ENCODE data around the gene IGHMBP2.
A peak's percentile ranks its signal among the peaks of the same experiment; 100 is the strongest.

IGHMBP2 gene

DNA sequence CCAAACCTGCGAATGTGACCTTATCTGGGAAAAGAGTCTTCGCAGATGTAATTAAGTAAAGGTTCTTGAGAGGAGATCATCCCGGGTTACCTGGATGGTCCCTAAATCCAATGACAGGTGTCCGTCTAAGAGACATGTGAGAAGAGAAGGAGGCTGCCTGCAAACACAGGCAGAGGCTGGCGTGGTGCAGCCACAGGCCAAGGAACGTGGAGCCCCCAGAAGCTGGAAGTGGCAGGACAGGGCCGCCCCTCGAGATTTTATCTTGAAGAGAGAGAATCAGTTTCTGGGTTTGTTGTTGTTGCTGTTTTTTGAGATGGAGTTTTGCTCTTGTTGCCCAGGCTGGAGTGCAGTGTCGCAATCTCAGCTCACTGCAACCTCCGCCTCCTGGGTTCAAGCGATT lies 43.5 kb downstream of the IGHMBP2 start:
- whole genome bisulfite sequencing: 75% methylated on average over 11 of the region's 11 CpGs
- Histone ChIP-seq H3K27me3 (ENCODE audit: control insufficient read depth in 1 of 2, insufficient read depth in 1 of 2, low read length in 2 of 2) (peaks cover 0 to 11% of the 10 kb centered on the region in 2 experiments), H3K9ac (ENCODE audit: low read length) (peak overlapping the region; percentile 83), H3K79me1 (replicated peaks; ENCODE audit: low read length, poor library complexity, severe bottlenecking) (no peaks in the 10 kb centered on the region), H3K4me1 (ENCODE audit: control insufficient read depth, insufficient read depth, low read depth, low read length) (peaks cover 5% of the 10 kb centered on the region), H3K27ac (ENCODE audit: low read length, poor library complexity, severe bottlenecking) (no peak overlapping the region), H3K23ac (ENCODE audit: low read length in 2 of 2) (no peak overlapping the region), H3K4me3 (ENCODE audit: insufficient read depth in 1 of 2, low read depth in 1 of 2, low read length in 2 of 2) (no peak overlapping the region), H2BK5ac (ENCODE audit: low read depth, low read length, poor library complexity, severe bottlenecking) (no peak overlapping the region), H3K9me3 (ENCODE audit: control insufficient read depth, low read length) (no peaks in the 10 kb centered on the region), H3K4me2 (ENCODE audit: low read length, poor library complexity, severe bottlenecking) (no peak overlapping the region), H3K18ac (ENCODE audit: low read depth in 1 of 2, low read length in 2 of 2) (no peak overlapping the region), H3K36me3 (ENCODE audit: control insufficient read depth in 1 of 2, insufficient read depth in 2 of 2, low read depth in 1 of 2, low read length in 2 of 2) (peaks cover 0 to 3% of the 10 kb centered on the region in 2 experiments), H2BK120ac (ENCODE audit: low read depth, low read length) (no peak overlapping the region), H3K14ac (ENCODE audit: low read length in 2 of 2) (no peak overlapping the region), H4K8ac (ENCODE audit: low read length) (no peak overlapping the region), H2BK15ac (ENCODE audit: low read depth, poor library complexity, severe bottlenecking) (no peak overlapping the region), H4K91ac (ENCODE audit: low read length) (no peak overlapping the region), H2AFZ (ENCODE audit: low read depth, low read length) (no peak overlapping the region), H2AK5ac (ENCODE audit: low read length, severe bottlenecking) (no peak overlapping the region), H2BK12ac (ENCODE audit: low read length in 2 of 2) (no peak overlapping the region), H3K4ac (ENCODE audit: low read depth in 1 of 2, low read length in 2 of 2) (no peak overlapping the region)
- no peak for DNase-seq

DNA sequence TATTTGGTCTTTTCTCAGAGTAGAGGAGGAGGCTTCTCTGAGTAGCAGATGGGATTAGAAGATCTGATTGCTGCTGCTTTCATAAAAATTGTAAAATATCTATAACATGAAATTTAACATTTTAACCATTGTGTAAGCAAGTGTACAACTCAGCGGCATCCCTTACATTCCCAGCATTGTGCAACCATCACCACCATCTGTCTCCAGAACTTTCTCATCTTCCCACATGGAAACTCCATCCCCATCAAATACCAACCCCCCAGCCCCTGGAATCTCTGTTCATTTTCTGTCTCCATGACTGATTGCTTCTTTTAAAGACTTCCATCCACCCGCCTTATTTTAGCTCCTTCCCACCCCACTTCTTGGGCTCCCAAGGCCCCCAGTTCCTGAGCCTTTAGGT lies 44.8 kb downstream of the IGHMBP2 start:
- Histone ChIP-seq H2BK15ac (ENCODE audit: low read depth, poor library complexity, severe bottlenecking) (no peak overlapping the region), H3K9me3 (ENCODE audit: control insufficient read depth, low read length) (no peaks in the 10 kb centered on the region), H3K18ac (ENCODE audit: low read depth in 1 of 2, low read length in 2 of 2) (no peak overlapping the region), H3K4me3 (ENCODE audit: insufficient read depth in 1 of 2, low read depth in 1 of 2, low read length in 2 of 2) (no peak overlapping the region), H3K4me1 (ENCODE audit: control insufficient read depth, insufficient read depth, low read depth, low read length) (peaks cover 5% of the 10 kb centered on the region), H3K23ac (ENCODE audit: low read length in 2 of 2) (no peak overlapping the region), H2BK5ac (ENCODE audit: low read depth, low read length, poor library complexity, severe bottlenecking) (no peak overlapping the region), H3K27ac (ENCODE audit: low read length, poor library complexity, severe bottlenecking) (no peak overlapping the region), H3K27me3 (ENCODE audit: control insufficient read depth in 1 of 2, insufficient read depth in 1 of 2, low read length in 2 of 2) (peaks cover 0 to 11% of the 10 kb centered on the region in 2 experiments), H3K4ac (ENCODE audit: low read depth in 1 of 2, low read length in 2 of 2) (no peak overlapping the region), H3K79me1 (replicated peaks; ENCODE audit: low read length, poor library complexity, severe bottlenecking) (no peaks in the 10 kb centered on the region), H3K14ac (ENCODE audit: low read length in 2 of 2) (no peak overlapping the region), H2AK5ac (ENCODE audit: low read length, severe bottlenecking) (no peak overlapping the region), H4K8ac (ENCODE audit: low read length) (no peak overlapping the region), H3K9ac (ENCODE audit: low read length) (no peak overlapping the region), H3K4me2 (ENCODE audit: low read length, poor library complexity, severe bottlenecking) (no peak overlapping the region), H3K36me3 (ENCODE audit: control insufficient read depth in 1 of 2, insufficient read depth in 2 of 2, low read depth in 1 of 2, low read length in 2 of 2) (no peaks in the 10 kb centered on the region), H2AFZ (ENCODE audit: low read depth, low read length) (no peak overlapping the region), H4K91ac (ENCODE audit: low read length) (no peak overlapping the region), H2BK120ac (ENCODE audit: low read depth, low read length) (no peak overlapping the region), H2BK12ac (ENCODE audit: low read length in 2 of 2) (no peak overlapping the region)
- peak; percentile 32 for DNase-seq
- WGBS: 99% methylated on average over 1 of the region's 2 CpGs

DNA sequence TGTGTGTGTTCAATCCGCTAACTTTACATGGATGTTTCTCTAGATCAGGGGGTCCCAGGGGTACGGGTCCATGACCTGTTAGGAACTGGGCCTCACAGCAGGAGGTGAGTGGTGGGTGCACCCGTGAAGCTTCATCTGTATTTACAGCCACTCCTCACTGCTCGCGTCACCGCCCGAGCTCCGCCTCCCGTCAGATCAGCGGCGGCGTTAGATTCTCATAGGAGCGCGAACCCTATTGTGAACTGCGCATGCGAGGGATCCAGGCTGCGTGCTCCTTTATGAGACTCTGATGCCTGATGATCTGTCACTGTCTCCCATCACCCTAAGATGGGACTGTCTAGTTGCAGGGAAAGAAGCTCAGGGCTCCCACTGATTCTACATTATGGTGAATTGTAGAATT lies 45.2 kb downstream of the IGHMBP2 start:
- H2BK120ac ChIP-seq (ENCODE audit: low read depth, low read length): no peak overlapping the region
- no peaks in the 10 kb centered on the region for H3K36me3 ChIP-seq (ENCODE audit: control insufficient read depth in 1 of 2, insufficient read depth in 2 of 2, low read depth in 1 of 2, low read length in 2 of 2)
- H3K9ac ChIP-seq (ENCODE audit: low read length): no peak overlapping the region
- H4K91ac ChIP-seq (ENCODE audit: low read length): no peak overlapping the region
- H3K79me1 ChIP-seq (replicated peaks; ENCODE audit: low read length, poor library complexity, severe bottlenecking): no peaks in the 10 kb centered on the region
- H3K4ac ChIP-seq (ENCODE audit: low read depth in 1 of 2, low read length in 2 of 2): no peak overlapping the region
- H3K27ac ChIP-seq (ENCODE audit: low read length, poor library complexity, severe bottlenecking): no peak overlapping the region
- peaks cover 5% of the 10 kb centered on the region for H3K4me1 ChIP-seq (ENCODE audit: control insufficient read depth, insufficient read depth, low read depth, low read length)
- H3K27me3 ChIP-seq (ENCODE audit: control insufficient read depth in 1 of 2, insufficient read depth in 1 of 2, low read length in 2 of 2): peaks cover 0 to 11% of the 10 kb centered on the region in 2 experiments
- H3K14ac ChIP-seq (ENCODE audit: low read length in 2 of 2): no peak overlapping the region
- H2AFZ ChIP-seq (ENCODE audit: low read depth, low read length): no peak overlapping the region
- H3K4me2 ChIP-seq (ENCODE audit: low read length, poor library complexity, severe bottlenecking): no peak overlapping the region
- no peak overlapping the region for H2AK5ac ChIP-seq (ENCODE audit: low read length, severe bottlenecking)
- H2BK12ac ChIP-seq (ENCODE audit: low read length in 2 of 2): no peak overlapping the region
- H3K9me3 ChIP-seq (ENCODE audit: control insufficient read depth, low read length): no peaks in the 10 kb centered on the region
- H4K8ac ChIP-seq (ENCODE audit: low read length): no peak overlapping the region
- H2BK5ac ChIP-seq (ENCODE audit: low read depth, low read length, poor library complexity, severe bottlenecking): no peak overlapping the region
- DNase-seq: no peak
- H3K23ac ChIP-seq (ENCODE audit: low read length in 2 of 2): no peak overlapping the region
- WGBS: 90% methylated on average over 17 of the region's 17 CpGs
- no peak overlapping the region for H3K18ac ChIP-seq (ENCODE audit: low read depth in 1 of 2, low read length in 2 of 2)
- no peak overlapping the region for H2BK15ac ChIP-seq (ENCODE audit: low read depth, poor library complexity, severe bottlenecking)
- H3K4me3 ChIP-seq (ENCODE audit: insufficient read depth in 1 of 2, low read depth in 1 of 2, low read length in 2 of 2): no peak overlapping the region

DNA sequence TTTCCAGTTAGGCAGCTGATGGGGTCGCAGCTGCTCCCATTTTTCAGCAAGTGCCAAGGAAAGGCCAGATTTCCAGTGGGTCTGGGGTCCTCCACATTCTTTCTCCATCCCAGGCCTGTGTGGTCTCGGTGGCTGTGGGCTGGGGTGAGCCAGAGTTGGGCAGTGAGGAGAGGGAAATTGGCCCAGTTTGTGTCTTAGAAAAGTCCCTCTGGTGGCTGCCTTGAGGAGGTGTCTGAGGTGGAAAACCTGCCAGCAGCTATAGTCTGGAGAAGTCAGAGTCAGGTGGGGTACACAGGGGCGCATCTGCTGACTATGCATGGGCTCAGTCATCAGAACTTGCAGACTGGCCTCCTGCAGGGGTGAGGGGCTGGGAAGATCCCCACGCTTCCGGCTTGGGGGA lies 46.6 kb downstream of the IGHMBP2 start:
- Histone ChIP-seq H2BK120ac (ENCODE audit: low read depth, low read length) (no peak overlapping the region), H3K18ac (ENCODE audit: low read depth in 1 of 2, low read length in 2 of 2) (no peak overlapping the region), H3K36me3 (ENCODE audit: control insufficient read depth in 1 of 2, insufficient read depth in 2 of 2, low read depth in 1 of 2, low read length in 2 of 2) (no peaks in the 10 kb centered on the region), H3K4me3 (ENCODE audit: insufficient read depth in 1 of 2, low read depth in 1 of 2, low read length in 2 of 2) (no peak overlapping the region), H3K9ac (ENCODE audit: low read length) (no peak overlapping the region), H3K27ac (ENCODE audit: low read length, poor library complexity, severe bottlenecking) (no peak overlapping the region), H3K9me3 (ENCODE audit: control insufficient read depth, low read length) (no peaks in the 10 kb centered on the region), H3K27me3 (ENCODE audit: control insufficient read depth in 1 of 2, insufficient read depth in 1 of 2, low read length in 2 of 2) (peaks cover 0 to 11% of the 10 kb centered on the region in 2 experiments), H2BK15ac (ENCODE audit: low read depth, poor library complexity, severe bottlenecking) (no peak overlapping the region), H3K4me1 (ENCODE audit: control insufficient read depth, insufficient read depth, low read depth, low read length) (peaks cover 5% of the 10 kb centered on the region), H2BK5ac (ENCODE audit: low read depth, low read length, poor library complexity, severe bottlenecking) (no peak overlapping the region), H3K23ac (ENCODE audit: low read length in 2 of 2) (no peak overlapping the region), H3K79me1 (replicated peaks; ENCODE audit: low read length, poor library complexity, severe bottlenecking) (no peaks in the 10 kb centered on the region), H4K91ac (ENCODE audit: low read length) (no peak overlapping the region), H2AK5ac (ENCODE audit: low read length, severe bottlenecking) (no peak overlapping the region), H3K4ac (ENCODE audit: low read depth in 1 of 2, low read length in 2 of 2) (no peak overlapping the region), H3K14ac (ENCODE audit: low read length in 2 of 2) (no peak overlapping the region), H2AFZ (ENCODE audit: low read depth, low read length) (no peak overlapping the region), H3K4me2 (ENCODE audit: low read length, poor library complexity, severe bottlenecking) (no peak overlapping the region), H2BK12ac (ENCODE audit: low read length in 2 of 2) (no peak overlapping the region), H4K8ac (ENCODE audit: low read length) (no peak overlapping the region)
- peak; percentile 55 for DNase-seq
- 59% methylated on average over 3 of the region's 5 CpGs for WGBS
